GM18498 (cell line): ENCODE data around the gene NUBP2.

Experiments
- ATAC-seq: cut with Tn5 transposase; IDR thresholded peaks from one replicate; pipeline ENCODE4 v1.9.1; 2021; ENCODE audit warnings: mild to moderate bottlenecking, moderate library complexity; ENCODE audit not compliant: unreplicated experiment

Gene NUBP2

DNA sequence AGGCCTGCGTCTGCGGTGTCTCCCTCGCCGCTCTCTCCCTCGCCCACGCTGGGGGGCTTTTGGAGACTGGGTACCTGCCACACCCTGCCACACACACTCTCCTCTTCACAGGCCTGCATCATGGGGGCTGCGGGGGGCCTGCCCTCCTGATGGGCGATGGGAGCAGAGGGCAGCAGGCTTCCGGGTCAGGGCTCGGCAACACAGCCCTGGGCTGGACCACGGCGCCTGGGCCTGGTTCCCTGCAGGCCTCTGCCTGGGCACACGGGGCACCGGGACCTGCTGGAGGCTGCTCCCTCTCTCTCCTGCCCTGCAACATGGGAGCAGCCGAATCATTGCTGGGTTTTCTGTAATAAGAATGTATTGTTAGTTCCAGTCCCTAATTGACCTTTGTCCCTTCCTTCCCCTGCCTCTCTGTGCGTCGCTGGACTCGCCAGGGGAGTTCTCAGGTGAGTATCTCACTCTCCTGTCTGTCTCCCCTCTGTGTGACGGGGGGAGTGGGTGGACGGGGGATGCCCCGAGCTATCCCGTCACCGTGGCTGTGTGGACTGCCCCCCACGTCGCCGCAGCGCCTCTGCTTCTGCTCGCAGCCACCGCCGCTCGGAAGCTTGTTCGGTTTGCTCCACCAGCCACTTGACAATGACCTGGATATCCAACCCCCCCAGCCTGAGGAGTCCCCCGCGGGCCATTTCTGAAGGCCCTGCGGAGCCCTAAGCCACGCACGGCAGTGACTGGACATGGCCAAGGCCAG, 24.9 kb upstream of the NUBP2 start:
- no peak for ATAC-seq

DNA sequence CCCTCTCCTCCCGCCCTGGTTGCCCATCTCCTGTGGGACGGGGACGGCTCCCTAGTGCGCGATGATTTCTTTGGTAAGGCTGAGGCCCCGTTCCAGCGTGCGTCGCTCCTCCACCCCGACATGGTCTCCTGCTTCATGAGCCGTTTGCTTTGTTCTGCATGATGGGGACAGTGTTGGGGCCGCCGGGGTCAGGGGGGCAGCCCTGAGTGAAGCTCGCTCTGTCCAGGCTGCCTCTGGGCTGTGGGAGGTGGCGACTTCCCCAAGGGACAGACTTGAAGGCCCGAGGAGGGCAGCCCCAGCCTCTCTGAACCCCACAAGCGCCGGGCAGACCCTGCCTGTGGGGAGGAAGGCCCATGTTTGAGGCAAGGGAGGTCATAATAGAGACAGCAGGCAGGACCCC, 23.8 kb upstream of the NUBP2 start:
- ATAC-seq = no peak

DNA sequence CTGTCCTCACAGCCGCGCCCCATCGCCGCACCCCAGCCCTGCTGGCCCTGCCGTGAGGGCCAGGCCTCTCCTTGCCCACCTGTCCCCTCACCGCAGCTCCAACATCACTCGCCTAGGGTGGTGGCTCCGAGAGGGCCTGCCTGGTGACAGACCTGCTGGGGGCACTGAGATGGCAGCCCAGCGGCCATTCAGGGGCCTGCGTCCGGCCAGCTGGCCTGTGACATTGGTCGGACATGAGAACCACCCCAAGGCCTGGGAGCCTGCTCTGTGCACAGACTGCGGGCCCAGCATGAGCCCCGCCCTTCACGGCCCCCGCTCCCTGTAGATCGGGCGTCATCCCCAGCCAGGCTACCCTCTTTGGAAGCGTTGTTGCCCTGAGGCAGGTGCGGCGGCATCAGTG, 23.2 kb upstream of the NUBP2 start:
- ATAC-seq = no peak

DNA sequence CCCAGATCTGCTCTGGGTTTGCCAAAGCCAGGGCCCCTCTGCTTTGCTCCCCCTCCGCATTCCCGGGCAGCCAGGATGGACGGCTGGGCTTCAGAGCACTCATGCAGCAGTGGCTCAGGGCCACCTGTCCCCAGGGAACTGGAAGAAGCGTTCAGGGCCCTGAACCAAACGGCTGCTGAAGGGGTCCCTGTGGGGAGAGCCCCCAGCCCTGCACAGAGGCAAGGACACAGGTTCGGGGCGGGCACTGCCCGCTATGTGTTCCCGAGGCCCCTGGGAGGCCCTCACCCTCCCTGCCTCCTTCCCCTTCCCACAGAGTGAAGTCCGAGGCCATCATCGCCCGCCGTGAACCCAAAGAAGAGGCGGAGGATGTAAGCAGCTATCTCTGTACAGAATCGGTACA, 21.8 kb upstream of the NUBP2 start:
- no peak for ATAC-seq

DNA sequence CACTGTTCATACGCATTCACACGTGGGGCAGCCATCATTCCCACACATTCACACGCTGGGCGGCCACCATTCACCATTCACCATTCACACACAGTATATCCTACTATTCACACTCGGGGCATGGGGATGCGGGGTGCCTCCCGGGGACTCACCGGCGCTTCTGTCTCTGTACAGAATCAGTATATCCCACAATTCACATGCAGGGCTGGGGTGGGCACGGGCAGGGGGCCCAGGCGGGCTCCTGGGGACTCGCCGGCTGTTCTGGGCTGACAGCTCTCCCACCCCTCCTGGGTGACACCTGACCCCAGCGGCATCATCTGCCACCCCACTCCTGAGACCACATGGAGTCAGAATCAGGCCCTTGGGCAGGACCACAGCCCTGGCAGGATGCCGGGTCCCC, 21.0 kb upstream of the NUBP2 start:
- no peak for ATAC-seq

DNA sequence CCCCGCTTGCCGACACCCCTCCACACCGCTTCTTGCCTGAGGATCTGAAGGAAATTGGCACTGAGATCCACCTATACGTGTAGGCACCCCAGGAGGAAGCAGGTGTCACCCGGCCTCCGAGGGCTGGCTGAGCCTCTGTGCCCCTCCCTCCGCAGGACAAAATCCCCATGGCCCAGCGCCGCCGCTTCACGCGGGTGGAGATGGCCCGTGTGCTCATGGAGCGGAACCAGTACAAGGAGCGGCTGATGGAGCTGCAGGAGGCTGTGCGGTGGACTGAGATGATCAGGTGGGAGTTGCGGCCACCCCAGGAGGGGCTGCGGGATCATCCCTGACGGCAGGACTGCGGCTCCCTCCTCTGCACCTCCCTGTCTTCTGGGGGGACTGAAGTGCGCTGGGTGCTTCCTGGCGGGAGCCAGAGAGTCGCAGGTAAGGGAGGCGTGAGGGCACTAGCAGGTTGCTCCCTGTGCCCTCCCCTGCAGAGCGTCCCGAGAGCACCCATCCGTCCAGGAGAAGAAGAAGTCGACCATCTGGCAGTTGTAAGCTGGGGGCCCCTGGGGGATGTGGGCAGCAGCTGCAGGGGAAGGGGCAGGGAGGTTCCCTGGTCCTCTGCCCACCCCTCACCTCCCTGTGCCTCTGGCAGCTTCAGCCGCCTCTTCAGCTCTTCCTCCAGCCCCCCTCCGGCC, 20.4 kb upstream of the NUBP2 start:
- no peak for ATAC-seq

DNA sequence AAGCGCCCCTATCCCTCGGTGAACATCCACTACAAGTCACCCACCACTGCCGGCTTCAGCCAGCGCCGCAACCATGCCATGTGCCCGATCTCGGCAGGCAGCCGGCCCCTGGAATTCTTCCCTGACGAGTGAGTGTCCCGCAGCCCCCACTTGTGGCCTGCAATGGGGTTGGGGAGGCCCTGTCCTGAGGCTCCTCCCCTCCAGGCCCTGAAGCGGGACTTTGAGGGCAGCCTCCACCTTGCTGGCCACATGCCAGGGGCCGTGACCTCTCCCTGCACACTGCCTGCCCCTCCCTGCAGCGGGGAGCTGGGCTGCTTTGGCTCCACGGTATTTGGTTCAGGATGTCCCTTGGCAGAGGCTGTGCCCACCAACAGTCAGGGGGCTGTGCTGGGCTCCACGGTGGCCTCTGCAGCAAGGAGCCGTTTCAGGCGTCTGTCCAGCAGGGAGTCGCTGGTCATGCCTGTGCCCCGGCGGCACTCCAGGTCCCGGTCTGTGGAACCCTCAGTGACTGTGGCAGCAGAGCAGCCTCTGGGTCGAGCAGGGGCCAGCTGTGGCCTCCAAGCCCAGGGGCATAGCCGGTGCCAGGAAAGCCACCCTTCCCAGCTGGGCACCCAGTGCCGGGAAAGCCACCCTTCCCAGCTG, 19.8 kb upstream of the NUBP2 start:
- ATAC-seq = no peak

DNA sequence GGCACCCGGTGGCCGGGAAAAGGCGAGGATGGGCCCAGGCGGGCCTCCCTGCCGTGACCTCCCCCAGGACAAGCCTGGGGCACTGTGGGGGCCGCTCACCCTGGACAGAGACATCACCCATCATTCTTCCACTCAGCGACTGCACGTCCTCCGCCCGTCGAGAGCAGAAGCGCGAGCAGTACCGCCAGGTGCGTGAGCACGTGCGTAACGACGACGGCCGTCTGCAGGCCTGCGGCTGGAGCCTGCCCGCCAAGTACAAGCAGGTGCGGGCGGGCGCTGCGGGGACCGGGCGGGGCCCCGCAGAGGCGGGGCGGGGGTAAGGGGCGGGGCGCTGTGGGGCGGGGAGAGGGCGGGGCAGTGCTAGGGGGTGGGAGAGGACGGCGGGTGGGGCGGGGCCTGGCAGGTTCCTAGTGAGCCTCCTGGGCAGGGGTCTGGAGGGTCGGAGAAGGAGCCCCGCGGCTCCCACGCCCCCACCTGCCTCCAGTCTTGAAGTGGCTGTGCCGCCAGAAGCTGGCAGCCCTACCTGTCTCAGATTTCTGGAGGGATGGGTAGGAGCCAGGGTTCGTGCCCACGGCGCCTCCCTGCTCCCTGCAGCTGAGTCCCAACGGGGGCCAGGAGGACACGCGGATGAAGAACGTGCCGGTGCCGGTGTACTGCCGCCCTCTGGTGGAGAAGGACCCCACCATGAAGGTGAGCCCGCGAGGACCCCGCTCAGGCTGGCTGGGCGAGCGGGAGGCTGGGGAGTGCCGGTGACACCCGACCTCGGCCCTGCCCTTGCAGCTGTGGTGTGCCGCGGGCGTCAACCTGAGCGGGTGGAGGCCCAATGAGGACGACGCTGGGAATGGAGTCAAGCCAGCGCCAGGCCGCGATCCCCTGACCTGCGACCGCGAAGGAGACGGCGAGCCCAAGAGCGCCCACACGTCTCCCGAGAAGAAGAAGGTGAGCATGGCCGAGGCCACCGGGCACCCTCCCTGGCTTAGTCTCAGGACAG, 18.9 kb upstream of the NUBP2 start:
- no peak for ATAC-seq

DNA sequence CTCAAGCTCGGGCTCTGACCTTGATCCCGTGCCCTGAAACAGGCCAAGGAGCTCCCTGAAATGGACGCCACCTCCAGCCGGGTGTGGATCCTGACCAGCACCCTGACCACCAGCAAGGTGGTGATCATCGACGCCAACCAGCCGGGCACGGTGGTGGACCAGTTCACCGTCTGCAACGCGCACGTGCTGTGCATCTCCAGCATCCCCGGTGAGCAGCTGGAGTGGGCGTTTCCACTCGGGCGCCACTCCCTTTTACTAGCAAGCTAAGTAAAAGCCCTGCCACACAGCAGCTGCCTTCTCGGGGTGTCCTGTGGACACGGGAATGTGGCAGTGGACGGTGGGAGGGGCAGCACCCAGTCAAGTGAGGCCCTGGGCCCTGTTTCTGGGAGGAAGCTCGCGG, 17.8 kb upstream of the NUBP2 start:
- no peak for ATAC-seq

DNA sequence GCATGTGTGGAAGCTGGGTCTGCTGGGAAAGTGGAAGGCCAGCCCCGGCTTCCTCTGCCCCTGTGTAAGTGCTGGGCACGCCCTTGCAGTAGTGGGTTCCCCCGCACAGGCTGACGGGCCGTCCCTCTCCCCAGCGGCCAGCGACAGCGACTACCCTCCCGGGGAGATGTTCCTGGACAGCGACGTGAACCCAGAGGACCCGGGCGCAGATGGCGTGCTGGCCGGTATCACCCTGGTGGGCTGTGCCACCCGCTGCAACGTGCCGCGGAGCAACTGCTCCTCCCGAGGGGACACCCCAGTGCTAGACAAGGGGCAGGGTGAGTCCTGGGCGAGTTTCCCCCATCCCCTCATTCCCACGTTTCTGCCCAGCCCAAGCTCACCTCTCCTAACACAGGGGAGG, 16.9 kb upstream of the NUBP2 start:
- no peak for ATAC-seq

DNA sequence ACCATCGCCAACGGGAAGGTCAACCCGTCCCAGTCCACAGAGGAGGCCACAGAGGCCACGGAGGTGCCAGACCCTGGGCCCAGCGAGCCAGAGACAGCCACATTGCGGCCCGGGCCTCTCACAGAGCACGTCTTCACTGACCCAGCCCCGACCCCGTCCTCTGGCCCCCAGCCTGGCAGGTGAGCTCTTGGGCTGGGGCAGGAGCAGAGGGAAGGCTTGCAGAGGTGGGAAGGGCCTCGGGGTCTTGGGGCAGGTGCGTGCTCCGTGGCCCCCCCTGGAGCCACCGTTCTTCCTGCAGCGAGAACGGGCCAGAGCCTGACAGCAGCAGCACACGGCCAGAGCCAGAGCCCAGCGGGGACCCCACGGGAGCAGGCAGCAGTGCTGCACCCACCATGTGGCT, 16.5 kb upstream of the NUBP2 start:
- ATAC-seq = no peak

DNA sequence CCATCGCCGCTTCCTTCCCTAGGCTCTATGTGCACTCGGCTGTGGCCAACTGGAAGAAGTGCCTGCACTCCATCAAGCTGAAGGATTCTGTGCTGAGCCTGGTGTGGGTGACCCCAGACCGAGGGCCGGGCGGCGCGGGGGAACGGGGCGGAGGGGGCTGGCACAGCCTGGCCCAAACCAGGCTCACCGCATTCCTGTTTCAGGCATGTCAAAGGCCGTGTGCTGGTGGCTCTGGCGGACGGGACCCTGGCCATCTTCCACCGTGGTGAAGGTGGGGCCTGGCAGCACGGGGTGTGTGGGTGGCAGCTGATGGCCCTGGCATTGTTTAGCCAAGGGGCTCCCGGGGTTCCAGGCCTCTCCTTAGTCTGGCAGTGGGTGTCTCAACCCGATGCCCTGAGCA, 16.1 kb upstream of the NUBP2 start:
- no peak for ATAC-seq

DNA sequence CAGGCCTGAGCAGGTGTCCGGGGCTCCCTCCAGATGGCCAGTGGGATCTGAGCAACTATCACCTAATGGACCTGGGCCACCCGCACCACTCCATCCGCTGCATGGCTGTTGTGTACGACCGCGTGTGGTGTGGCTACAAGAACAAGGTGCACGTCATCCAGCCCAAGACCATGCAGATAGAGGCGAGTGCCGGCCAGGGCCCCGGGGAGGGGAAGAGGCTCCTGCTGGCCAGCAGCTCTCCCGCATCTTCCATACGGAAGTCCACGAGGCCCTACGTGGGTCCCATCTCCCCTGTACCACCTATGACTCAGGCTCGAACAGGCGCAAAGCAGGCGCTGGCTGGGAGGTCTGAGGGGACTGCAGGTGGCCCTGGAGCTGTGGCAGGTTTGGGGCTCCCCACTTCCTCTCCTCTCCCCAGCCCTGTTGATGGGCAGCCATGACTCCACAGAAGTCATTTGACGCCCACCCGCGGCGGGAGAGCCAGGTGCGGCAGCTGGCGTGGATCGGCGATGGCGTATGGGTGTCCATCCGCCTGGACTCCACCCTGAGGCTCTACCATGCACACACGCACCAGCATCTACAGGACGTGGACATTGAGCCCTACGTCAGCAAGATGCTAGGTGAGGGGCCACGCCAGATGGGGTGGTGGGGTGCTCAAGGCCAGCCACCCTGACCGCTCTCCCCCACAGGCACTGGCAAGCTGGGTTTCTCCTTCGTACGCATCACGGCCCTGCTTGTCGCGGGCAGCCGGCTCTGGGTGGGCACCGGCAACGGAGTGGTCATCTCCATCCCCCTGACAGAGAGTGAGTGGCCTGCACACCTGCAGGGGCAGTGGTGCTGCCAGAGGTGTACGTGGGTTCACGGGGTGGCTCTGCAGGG, 15.4 kb upstream of the NUBP2 start:
- no peak for ATAC-seq

DNA sequence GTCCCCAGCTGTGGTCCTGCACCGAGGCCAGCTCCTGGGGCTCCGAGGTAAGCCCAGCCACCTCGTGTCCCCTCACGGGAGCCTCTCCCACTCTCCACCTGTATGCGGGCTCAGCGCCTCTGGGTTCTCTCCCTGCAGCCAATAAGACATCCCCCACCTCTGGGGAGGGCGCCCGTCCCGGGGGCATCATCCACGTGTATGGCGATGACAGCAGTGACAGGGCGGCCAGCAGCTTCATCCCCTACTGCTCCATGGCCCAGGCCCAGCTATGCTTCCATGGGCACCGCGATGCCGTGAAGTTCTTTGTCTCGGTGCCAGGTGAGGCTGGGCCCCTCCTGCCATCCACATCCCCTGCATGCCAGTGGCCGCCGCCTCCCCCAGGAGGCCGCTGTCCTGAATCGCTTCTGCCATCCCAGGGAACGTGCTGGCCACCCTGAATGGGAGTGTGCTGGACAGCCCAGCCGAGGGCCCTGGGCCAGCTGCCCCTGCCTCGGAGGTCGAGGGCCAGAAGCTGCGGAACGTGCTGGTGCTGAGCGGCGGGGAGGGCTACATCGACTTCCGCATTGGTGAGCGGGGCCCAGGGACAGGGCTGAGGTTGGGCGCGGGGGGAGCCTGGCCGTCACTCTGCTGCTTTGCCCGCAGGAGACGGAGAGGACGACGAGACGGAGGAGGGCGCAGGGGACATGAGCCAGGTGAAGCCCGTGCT, 14.5 kb upstream of the NUBP2 start:
- no peak for ATAC-seq

DNA sequence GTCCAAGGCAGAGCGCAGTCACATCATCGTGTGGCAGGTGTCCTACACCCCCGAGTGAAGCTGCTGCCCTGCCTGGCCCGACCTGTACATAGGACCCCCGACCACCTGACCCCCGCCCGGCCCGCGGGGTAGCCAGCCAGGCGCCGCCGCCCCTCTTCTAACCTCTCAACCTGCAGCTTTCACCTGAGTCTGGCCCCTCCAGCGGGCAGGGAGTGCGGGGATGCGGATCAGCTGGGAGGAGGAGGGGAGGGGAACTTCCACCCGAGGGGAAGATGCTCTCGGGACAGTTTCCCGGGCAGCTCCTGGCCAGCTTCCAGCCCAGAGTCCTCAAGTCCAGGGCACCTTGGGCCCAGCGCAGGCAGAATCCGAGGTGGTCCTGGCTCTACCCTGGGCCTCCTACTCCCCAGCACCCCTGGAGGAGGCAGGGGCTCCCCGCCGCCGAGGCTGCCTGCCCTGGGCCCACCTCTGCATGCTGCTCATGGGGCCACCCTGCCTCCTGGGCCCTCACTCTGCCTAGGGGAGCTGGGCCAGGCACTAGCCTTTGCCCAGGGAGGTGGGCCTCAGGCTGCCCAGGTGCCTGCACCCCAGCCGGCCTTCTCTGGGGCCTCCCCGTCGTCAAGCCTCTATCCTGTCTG, 13.9 kb upstream of the NUBP2 start:
- ATAC-seq = no peak

DNA sequence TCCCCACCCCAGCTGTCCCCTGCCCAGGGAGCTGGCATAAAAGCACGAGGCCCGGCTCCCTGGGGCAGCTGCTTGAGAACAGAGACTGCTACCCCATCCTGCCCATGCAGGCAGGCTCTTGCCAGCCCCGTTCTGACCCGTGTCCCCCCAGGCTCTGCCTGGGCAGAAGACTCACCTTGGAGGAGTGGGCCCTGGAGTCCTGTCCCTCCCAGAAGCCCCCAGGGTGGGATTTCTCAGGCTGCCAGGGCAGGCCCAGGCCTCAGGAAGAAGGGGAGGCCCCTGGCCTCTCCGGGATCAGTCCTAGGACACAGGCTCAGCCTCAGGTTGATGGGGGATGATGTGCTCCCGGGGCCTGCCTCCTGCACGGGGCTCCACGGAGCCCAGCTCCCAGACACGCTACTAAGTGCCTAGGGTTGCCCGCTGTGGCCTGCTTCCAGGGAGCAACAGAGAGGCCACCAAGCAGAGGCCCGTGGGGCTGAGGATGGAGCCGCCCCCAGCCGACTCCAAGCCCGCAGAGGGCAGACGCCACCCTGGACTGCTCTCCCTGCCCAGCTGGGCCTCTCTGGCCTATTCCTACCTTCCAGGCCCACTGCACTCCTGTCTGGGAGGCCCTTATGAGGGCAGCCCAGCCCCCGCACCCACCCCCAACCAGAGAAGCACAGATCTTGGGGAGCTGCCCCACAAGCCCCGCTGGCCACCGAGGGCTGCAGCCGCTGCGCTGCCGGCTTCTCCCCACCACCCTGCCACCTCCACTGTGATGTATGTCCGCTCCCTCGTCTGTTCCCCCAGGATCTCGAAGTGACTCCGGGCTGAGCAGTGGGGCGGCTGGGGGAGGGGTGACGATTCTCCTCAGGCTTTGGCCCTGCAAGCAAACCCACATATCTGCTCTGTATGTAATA, 13.1 kb upstream of the NUBP2 start:
- no peak for ATAC-seq

DNA sequence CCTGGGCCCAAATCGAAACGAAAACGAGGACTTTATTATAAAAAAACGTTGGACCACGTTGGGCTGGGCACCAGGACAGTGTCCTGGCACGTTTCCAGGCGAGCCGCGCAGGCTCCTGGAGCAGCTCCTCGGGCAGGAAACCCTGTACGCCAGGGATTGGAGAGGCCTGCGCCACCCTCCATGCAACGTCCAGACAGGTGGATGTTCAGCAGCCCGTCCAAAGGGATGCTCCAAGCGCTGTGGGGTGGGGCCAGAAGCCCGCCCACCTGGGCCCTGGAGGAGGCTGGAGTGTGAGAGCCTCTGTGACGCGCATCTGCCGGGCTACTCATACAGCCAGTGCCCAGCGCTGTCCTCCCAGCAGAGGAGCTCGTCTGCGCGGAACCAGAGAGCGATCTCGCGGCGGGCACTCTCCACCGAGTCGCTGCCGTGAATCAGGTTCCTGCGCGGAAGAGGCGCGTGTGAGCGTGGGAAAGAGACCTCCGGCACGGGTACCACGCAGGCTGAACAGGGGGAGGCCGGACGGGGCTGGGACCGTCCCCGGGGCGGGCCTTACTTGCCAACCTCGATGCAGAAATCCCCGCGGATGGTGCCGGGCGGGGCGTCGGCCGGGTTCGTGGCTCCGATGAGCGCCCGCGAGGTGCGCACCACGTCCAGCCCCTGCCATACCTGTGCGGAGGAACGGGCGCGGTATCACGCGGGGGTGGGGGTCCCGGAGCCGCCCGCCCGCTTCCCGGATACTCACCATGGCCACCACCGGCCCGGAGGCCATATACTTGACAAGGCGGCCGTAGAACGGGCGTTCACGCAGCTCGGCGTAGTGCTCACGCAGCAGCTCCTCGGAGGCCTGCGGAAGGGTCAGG, 12.2 kb upstream of the NUBP2 start:
- no peak for ATAC-seq
